ENCODE measurements around the gene LRRC45.
"Not testable (repeated sequence)": the region's sequence is repeated elsewhere in the genome, so short reads cannot be mapped to it uniquely, and the experiment has no call there.

LRRC45 gene

DNA sequence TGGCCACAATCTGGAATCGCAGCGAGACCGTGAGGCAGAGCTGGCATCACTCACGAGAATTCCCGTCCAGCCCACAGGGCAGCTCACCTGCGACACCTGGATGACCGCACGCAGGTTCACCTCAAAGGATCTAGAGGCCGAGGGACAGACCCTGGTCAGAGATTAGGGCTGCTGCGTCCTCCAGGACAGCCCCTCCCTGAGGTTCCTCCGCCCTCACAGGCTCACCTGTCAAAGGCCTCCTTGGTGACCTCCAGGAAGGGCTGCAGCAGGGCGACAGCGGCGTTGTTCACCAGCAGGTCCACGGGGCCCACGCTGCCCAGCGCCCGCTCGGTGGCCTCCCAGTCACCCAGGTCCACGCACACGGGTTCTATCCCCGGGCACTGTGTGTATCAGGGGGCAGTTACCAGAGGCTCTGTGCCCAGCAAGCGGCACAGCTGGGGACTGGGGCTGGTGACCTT, 13.6 kb downstream of the LRRC45 start:
- no peak for DNase-seq

DNA sequence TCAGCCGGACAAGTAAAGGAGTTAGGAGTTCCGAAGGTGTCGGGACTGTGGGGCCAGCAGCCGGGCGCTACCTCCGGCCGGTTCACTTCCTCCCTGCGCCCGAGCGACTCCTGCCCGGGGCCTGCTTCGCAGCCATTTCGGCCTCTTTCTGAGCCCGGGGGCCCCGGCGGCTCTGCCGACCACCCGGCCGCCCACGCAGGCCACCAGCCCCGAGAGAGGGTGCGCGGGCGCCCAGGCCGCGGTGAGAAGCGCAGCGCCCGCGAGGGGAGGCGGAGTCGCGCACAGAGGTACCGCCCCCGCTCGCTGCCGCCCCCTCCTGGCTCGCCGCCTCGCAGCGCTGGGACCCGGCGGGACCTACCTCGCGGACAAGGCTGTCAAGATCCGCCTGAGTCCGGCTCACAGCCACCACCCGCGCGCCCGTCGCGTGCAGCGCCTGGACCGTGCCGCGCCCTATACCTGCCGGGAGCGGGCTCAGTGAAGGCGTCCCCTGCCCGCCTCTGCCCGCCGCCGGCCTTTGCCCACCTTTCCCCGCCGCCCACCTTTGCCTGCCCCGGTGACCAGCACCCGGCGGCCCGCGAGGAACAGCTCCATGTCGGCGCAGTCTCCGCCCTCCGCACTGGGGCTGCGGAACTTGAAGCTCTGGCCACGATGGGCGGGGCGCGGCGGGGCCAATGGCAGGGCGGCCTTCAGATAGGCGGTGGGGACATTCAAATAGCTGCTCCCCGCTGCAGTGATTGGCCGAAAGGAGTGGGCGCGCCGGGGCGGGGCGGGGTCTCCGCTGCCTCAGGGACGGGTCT, 14.2 kb downstream of the LRRC45 start, which contains the start of gene DCXR:
Gene DCXR (minus strand): TSS at position 606 of the 797 bp plus-strand sequence. CDS start 15 bp downstream, at position 591.
- DNase-seq, result peak; percentile 87 to 94 (median 90)

DNA sequence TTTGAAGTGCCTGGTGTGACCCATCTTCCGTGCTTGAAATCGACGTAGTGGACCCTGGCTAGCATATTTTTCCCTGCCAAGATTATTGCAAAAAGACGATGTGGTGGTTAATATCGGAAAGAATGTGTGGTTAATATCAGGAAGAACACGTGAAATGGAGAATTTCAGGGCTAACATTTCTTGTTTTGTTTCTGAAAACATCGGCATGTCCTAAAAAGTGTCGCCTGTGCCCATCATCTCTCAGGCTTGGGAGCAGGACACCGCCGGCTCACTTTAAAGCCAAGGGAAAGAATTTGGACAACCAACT, 14.7 kb downstream of the LRRC45 start:
- no peak for DNase-seq

GRCh38 chr17:82038796-82039409, 15.8 kb downstream of the LRRC45 start:
- not testable (repeated sequence) for DNase-seq

- no peak for DNase-seq
Observed at GRCh38 chr17:82039695-82040299, 16.7 kb downstream of the LRRC45 start.

- no peak for DNase-seq
Observed at GRCh38 chr17:82041144-82041814, 18.2 kb downstream of the LRRC45 start.

- no peak for DNase-seq
Observed at GRCh38 chr17:82042649-82043048, 19.5 kb downstream of the LRRC45 start.

- DNase-seq, result no peak
Observed at GRCh38 chr17:82043507-82043906, 20.4 kb downstream of the LRRC45 start.

GRCh38 chr17:82045936-82046484, 22.9 kb downstream of the LRRC45 start:
- DNase-seq, result no peak

DNA sequence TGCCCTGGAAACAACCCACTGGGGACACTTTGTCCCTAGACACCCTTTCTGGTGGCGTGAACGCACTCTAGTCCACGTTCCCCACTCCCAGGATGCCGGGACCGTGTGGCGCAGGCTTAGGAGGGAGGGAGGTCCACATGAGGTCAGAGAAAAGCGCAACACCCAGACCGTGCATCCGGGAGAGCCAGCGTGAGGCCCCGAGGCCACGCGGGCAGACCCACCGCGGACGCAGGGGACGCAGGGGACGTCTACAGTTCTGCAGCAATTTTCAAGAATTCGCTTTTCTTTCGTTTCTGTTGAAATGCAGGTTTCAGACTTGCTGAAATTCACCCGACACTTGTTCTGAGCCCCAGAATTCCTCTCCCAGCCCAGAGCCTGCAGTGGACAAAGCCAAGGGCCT, 23.8 kb downstream of the LRRC45 start:
- no peak for DNase-seq

DNA sequence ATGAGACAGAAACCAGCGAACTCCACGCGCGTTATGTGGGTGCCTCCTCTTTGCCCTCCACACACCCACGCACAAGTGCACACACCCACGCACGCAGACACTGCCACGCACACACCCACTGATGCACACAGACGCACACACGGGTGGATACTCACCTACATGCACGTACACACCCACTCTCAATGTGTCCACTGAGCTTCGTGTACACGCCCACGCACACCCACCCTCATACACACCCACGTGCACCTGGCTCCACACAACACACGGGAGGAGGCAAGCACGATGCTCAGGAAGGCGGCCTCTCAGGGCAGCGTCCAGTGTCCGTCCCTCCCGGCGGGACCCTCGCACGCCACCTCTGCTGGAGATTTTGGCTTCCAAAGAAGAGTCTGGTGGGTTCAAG, 24.3 kb downstream of the LRRC45 start:
- DNase-seq, result no peak

- no peak for DNase-seq
Observed at GRCh38 chr17:82047914-82048570, 24.9 kb downstream of the LRRC45 start.

GRCh38 chr17:82048571-82048971, 25.5 kb downstream of the LRRC45 start:
- no peak for DNase-seq

- no peak for DNase-seq
Observed at GRCh38 chr17:82049106-82049505, 26.0 kb downstream of the LRRC45 start.

- DNase-seq, result no peak
Observed at GRCh38 chr17:82049521-82049971, 26.4 kb downstream of the LRRC45 start.

- no peak for DNase-seq
Observed at GRCh38 chr17:82050152-82050760, 27.2 kb downstream of the LRRC45 start.

GRCh38 chr17:82050761-82051641, 27.9 kb downstream of the LRRC45 start:
- DNase-seq, result no peak

DNA sequence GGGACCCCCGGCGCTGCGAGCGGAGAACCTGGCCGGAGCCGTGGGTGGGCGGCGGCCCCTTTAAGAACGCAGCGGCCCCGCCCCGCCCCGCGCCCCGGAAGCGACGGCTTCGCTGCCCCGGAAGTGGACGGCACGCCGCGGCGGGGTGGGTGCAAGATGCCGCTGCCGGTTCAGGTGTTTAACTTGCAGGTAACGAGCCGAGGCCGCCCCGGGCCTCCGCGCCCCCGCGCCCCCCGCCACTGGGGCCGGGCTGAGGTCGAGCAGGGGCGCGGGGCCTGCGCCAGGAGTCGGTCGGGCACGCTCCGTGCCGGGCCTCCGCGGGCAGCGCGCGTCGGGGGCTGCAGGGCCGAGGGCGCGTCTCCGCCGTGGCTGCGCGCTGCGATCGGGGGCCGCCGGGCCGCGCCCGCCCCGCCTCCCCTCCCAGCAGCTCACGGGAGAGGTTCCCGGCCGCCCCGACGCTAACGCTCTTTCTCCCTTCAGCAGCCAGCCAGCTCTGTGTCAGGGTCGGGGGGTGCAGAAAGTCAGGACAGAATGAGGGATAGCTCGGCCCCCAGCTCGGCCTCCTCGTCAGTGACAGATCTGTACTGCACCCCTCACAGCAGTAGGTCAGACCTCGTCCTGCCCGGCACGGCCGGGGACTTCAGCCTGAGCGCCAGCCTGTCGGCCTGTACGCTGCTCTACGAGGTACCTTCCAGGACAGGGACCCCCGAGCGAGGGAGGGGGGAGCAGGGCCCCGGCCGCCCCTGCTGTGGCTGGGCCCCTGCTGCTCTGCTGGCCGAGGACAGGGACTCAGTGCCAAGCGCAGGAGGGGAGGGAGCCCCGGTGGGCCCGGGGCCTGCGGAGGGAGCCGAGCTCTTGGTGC, 28.9 kb downstream of the LRRC45 start, which contains the start of the genes GPS1 and RFNG:
Gene GPS1 (plus strand): TSS at position 123 of the 862 bp plus-strand sequence. CDS start 34 bp downstream, at position 157.
Gene RFNG (minus strand): TSS at position 36 of the 862 bp plus-strand sequence. CDS start 45 bp downstream, outside the sequence.
- DNase-seq, result peak; percentile 57 to 78 (median 69)

DNA sequence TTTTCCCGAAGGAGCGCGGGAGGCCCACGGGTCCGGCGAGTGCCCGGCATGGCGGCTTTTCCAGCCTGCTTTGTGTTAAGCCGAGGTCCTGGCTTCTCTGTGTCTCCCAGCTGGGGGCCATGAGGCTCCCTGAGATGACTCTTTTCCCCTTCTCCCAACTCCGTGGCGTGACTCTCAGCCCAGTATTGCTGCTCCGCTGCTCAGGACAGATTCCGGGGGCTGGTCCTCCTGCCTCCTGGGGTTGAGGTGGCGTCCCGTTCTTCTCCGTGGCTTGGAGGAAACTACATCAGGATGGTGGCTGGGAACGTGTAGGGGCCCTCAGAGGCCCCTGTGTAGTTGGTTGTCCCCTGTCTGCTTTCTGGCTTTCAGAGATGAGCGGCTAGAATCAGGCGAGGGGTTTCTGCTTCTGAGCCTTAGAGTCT, 29.5 kb downstream of the LRRC45 start:
- DNase-seq, result no peak

DNA sequence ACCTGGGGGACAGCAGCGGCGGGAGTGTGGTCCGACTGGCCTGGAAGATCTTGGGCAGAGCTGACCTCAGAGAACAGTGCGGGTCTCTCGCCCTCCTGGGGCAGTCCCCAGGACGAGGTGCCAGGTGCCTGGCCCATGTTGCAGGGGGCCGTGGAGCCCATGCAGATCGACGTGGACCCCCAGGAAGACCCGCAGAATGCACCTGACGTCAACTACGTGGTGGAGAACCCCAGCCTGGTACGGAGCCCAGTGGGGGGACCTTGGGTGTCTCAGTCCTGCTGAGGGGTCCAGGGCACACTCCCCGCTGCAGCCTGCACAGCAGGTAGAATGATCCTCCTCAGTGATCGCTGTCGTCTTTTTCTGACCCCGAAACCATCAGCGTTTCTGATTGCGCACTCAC, 30.0 kb downstream of the LRRC45 start:
- DNase-seq, result no peak

Data from stimulated activated naive CD4-positive, alpha-beta T cell (primary cell).